ENCODE measurements around the gene SMAD3. TPM values are rescaled to one million over a fixed set of nuclear protein-coding genes. Genes with fewer than 3 reads are reported as not detected.

SMAD3 gene
- total and polyA plus RNA-seq, 2 of the 8 experiments (the other 6 are each of a cell fraction or from before 2014, with no cell fraction given) = 10.1 to 12.4 TPM

DNA sequence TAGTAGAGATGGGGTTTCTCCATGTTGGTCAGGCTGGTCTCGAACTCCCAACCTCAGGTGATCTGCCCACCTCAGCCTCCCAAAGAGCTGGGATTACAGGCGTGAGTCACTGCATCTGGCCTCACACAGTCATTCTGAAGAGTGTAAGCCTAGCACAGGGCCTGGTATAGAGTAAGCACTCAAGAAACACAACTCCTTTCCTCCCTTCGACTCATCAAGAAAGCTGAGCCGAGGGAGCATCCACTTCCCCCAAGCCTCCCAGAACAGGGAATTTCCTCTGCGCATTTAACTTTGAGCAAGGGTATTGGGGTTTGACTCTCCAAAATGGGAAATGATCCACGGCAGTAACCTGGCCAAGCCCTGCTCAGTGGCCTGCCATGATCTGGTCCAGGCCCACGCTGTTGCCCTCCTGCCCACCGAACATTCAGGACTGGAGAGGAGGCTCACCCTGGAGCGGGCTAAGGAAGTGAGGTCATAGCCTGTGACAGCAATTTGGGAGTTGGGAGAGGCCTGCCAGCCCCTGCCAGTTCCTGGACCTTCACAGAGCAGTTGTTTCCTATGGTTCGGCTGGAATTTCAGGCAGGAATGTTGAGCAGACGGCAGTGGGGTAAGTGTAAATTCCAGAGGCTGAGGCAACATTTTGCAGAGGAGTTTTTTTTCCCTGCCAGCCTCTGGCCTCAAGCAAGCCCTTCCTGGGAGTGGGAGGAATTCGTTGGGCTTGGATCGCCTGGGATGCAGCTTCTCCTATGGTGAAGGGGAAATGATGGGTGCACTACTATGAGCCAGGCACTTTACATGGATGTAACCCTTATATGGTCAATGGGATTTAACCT is 21.2 kb upstream of the SMAD3 start (continued):
- TF ChIP-seq, protein P1, sequence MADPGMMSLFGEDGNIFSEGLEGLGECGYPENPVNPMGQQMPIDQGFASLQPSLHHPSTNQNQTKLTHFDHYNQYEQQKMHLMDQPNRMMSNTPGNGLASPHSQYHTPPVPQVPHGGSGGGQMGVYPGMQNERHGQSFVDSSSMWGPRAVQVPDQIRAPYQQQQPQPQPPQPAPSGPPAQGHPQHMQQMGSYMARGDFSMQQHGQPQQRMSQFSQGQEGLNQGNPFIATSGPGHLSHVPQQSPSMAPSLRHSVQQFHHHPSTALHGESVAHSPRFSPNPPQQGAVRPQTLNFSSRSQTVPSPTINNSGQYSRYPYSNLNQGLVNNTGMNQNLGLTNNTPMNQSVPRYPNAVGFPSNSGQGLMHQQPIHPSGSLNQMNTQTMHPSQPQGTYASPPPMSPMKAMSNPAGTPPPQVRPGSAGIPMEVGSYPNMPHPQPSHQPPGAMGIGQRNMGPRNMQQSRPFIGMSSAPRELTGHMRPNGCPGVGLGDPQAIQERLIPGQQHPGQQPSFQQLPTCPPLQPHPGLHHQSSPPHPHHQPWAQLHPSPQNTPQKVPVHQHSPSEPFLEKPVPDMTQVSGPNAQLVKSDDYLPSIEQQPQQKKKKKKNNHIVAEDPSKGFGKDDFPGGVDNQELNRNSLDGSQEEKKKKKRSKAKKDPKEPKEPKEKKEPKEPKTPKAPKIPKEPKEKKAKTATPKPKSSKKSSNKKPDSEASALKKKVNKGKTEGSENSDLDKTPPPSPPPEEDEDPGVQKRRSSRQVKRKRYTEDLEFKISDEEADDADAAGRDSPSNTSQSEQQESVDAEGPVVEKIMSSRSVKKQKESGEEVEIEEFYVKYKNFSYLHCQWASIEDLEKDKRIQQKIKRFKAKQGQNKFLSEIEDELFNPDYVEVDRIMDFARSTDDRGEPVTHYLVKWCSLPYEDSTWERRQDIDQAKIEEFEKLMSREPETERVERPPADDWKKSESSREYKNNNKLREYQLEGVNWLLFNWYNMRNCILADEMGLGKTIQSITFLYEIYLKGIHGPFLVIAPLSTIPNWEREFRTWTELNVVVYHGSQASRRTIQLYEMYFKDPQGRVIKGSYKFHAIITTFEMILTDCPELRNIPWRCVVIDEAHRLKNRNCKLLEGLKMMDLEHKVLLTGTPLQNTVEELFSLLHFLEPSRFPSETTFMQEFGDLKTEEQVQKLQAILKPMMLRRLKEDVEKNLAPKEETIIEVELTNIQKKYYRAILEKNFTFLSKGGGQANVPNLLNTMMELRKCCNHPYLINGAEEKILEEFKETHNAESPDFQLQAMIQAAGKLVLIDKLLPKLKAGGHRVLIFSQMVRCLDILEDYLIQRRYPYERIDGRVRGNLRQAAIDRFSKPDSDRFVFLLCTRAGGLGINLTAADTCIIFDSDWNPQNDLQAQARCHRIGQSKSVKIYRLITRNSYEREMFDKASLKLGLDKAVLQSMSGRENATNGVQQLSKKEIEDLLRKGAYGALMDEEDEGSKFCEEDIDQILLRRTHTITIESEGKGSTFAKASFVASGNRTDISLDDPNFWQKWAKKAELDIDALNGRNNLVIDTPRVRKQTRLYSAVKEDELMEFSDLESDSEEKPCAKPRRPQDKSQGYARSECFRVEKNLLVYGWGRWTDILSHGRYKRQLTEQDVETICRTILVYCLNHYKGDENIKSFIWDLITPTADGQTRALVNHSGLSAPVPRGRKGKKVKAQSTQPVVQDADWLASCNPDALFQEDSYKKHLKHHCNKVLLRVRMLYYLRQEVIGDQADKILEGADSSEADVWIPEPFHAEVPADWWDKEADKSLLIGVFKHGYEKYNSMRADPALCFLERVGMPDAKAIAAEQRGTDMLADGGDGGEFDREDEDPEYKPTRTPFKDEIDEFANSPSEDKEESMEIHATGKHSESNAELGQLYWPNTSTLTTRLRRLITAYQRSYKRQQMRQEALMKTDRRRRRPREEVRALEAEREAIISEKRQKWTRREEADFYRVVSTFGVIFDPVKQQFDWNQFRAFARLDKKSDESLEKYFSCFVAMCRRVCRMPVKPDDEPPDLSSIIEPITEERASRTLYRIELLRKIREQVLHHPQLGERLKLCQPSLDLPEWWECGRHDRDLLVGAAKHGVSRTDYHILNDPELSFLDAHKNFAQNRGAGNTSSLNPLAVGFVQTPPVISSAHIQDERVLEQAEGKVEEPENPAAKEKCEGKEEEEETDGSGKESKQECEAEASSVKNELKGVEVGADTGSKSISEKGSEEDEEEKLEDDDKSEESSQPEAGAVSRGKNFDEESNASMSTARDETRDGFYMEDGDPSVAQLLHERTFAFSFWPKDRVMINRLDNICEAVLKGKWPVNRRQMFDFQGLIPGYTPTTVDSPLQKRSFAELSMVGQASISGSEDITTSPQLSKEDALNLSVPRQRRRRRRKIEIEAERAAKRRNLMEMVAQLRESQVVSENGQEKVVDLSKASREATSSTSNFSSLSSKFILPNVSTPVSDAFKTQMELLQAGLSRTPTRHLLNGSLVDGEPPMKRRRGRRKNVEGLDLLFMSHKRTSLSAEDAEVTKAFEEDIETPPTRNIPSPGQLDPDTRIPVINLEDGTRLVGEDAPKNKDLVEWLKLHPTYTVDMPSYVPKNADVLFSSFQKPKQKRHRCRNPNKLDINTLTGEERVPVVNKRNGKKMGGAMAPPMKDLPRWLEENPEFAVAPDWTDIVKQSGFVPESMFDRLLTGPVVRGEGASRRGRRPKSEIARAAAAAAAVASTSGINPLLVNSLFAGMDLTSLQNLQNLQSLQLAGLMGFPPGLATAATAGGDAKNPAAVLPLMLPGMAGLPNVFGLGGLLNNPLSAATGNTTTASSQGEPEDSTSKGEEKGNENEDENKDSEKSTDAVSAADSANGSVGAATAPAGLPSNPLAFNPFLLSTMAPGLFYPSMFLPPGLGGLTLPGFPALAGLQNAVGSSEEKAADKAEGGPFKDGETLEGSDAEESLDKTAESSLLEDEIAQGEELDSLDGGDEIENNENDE (IDR thresholded peaks at IDR 0.05; ENCODE audit: insufficient replicate concordance, low read length) = no peak
- TF ChIP-seq SIX5 (IDR thresholded peaks at IDR 0.05; ENCODE audit: low read depth, low read length) = no peak
- no peak for TF ChIP-seq POU5F1 (IDR thresholded peaks at IDR 0.05; ENCODE audit: low read depth, low read length)
- TF ChIP-seq BCL11A (IDR thresholded peaks at IDR 0.05; ENCODE audit: low read depth in 2 of 2, low read length in 2 of 2) = no peak
- TF ChIP-seq YY1 (IDR thresholded peaks at IDR 0.05; ENCODE audit: low read depth, low read length) = 0 out of 2 replicates have a peak, but pooled peaks have one; percentile 32
- no peak for TF ChIP-seq TAF7 (optimal IDR thresholded peaks at IDR 0.05; ENCODE audit: borderline replicate concordance, low read depth, low read length)
- TF ChIP-seq KDM4A (IDR thresholded peaks at IDR 0.05; ENCODE audit: low read depth, low read length, severe bottlenecking) = no peak
- TF ChIP-seq, protein P2, sequence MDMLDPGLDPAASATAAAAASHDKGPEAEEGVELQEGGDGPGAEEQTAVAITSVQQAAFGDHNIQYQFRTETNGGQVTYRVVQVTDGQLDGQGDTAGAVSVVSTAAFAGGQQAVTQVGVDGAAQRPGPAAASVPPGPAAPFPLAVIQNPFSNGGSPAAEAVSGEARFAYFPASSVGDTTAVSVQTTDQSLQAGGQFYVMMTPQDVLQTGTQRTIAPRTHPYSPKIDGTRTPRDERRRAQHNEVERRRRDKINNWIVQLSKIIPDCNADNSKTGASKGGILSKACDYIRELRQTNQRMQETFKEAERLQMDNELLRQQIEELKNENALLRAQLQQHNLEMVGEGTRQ (IDR thresholded peaks at IDR 0.05; ENCODE audit: low read length) = no peak
- TF ChIP-seq NRF1 (IDR thresholded peaks at IDR 0.05; ENCODE audit: low read depth, low read length) = no peak

Measured in H1 (cell line).